ENCODE results near the gene IDUA.

Gene IDUA

GRCh38 chr4:999882-1000425 is 13.1 kb downstream of the IDUA start:
- DNase-seq (ENCODE audit: low read depth, low spot score): no peak
- in situ Hi-C loops (cut with HindIII; ENCODE audit: low sequenced_read_pairs): no loop called here
- no peak for TF ChIP-seq CTCF (IDR thresholded peaks at IDR 0.05; ENCODE audit: low read depth, low read length)
- no peak overlapping the region for H3K4me3 ChIP-seq (ENCODE audit: low read depth, low read length)

GRCh38 chr4:1000686-1001260 is 13.9 kb downstream of the IDUA start:
- no peak for TF ChIP-seq CTCF (IDR thresholded peaks at IDR 0.05; ENCODE audit: low read depth, low read length)
- DNase-seq (ENCODE audit: low read depth, low spot score): no peak
- in situ Hi-C loops (cut with HindIII; ENCODE audit: low sequenced_read_pairs): no loop called here

GRCh38 chr4:1001561-1002130 is 14.8 kb downstream of the IDUA start:
- H3K4me3 ChIP-seq (ENCODE audit: low read depth, low read length): no peak overlapping the region
- no peak for TF ChIP-seq CTCF (IDR thresholded peaks at IDR 0.05; ENCODE audit: low read depth, low read length)
- in situ Hi-C loops (cut with HindIII; ENCODE audit: low sequenced_read_pairs): no loop called here
- no peak for DNase-seq (ENCODE audit: low read depth, low spot score)

More at GRCh38 chr4:1000686-1001260, 13.9 kb downstream of the IDUA start:
- H3K4me3 ChIP-seq (ENCODE audit: low read depth, low read length): no peak overlapping the region

GRCh38 chr4:1002131-1002630 is 15.3 kb downstream of the IDUA start:
- no peak for TF ChIP-seq CTCF (IDR thresholded peaks at IDR 0.05; ENCODE audit: low read depth, low read length)
- in situ Hi-C loops (cut with HindIII; ENCODE audit: low sequenced_read_pairs): no loop called here
- no peak for DNase-seq (ENCODE audit: low read depth, low spot score)
- no peak overlapping the region for H3K4me3 ChIP-seq (ENCODE audit: low read depth, low read length)

- H3K4me3 ChIP-seq (ENCODE audit: low read depth, low read length): no peak overlapping the region
- no peak for DNase-seq (ENCODE audit: low read depth, low spot score)
- in situ Hi-C loops (cut with HindIII; ENCODE audit: low sequenced_read_pairs): no loop called here
- TF ChIP-seq CTCF (IDR thresholded peaks at IDR 0.05; ENCODE audit: low read depth, low read length): no peak
Observed at GRCh38 chr4:1002631-1003251, 15.9 kb downstream of the IDUA start.

GRCh38 chr4:1003271-1004070 is 16.6 kb downstream of the IDUA start:
- TF ChIP-seq CTCF (IDR thresholded peaks at IDR 0.05; ENCODE audit: low read depth, low read length): no peak
- in situ Hi-C loops (cut with HindIII; ENCODE audit: low sequenced_read_pairs): no loop called here
- no peak overlapping the region for H3K4me3 ChIP-seq (ENCODE audit: low read depth, low read length)
- no peak for DNase-seq (ENCODE audit: low read depth, low spot score)
